ENCODE results near the gene CCDC102A. TPM values are rescaled to one million over a fixed set of nuclear protein-coding genes. Genes with fewer than 3 reads are reported as not detected.

CCDC102A gene
- total RNA-seq, result 1 to 10 TPM; 1.2 to 9.3 (median 3.4) TPM

DNA sequence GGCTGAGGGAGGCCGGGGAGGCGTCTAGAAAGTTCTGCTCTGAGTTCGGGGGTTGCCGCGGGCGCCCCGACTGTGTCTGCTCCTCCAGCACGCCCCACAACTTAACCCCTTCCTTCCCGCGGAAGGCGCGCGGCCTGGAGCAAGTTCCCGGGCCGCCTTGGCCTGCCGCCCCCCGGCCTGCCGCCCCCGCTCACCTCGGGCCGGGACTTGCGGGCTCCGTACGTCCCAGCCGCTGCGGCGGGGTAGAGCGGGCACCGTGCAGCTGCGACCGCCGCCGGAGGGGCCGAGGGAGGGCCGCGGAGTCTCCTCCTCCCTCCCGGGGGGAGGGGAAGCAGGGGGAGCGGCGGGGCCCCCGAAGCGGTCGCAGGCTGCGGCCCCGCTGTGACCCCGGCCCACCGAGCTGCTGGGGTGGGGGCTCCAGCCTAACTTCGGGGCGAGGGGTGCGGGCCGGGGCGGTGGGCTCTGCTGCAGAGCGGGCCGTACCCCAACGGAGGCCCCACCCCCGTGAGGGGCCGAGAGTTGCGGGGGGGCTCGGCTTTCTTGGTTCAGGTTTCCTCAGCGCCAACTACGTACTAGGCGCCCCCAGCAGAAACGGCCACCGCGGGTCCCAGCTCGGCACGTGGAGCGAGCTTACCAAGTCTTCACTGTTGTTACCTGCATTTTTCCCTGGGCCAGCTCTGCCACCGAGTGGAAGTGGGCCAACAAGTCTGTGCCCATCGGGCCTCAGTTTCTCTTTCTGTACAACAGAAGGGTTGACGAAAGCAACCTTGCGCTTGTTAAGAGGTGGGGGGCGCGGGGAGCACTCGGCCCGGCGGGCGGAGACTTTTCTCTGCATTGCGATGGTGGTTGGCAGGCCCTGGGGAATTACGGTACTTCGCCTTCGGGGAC lies at the start of gene CCDC102A:
CCDC102A (minus strand) TSS at position 266 of the 888 bp plus-strand sequence. CDS start 7,394 bp downstream, outside the sequence.
- Histone ChIP-seq H3K4me3 (peak within 1 kb of the TSS; percentile 73 to 94 (median 83)), H3K27ac (peak within 1 kb of the TSS; percentile 65 to 83 (median 76)), H3K36me3 (no peaks in the 10 kb centered on the region), H3K9me3 (no peaks in the 10 kb centered on the region), H3K27me3 (no peaks in the 10 kb centered on the region), H3K4me1 (peaks cover 0 to 6% of the 10 kb centered on the region in 2 donors)
- in situ Hi-C loops (cut with MboI; ENCODE audit: low sequenced_read_pairs in 4 of 4), result no loop called here
- TF ChIP-seq, protein P1, sequence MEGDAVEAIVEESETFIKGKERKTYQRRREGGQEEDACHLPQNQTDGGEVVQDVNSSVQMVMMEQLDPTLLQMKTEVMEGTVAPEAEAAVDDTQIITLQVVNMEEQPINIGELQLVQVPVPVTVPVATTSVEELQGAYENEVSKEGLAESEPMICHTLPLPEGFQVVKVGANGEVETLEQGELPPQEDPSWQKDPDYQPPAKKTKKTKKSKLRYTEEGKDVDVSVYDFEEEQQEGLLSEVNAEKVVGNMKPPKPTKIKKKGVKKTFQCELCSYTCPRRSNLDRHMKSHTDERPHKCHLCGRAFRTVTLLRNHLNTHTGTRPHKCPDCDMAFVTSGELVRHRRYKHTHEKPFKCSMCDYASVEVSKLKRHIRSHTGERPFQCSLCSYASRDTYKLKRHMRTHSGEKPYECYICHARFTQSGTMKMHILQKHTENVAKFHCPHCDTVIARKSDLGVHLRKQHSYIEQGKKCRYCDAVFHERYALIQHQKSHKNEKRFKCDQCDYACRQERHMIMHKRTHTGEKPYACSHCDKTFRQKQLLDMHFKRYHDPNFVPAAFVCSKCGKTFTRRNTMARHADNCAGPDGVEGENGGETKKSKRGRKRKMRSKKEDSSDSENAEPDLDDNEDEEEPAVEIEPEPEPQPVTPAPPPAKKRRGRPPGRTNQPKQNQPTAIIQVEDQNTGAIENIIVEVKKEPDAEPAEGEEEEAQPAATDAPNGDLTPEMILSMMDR (IDR thresholded peaks at IDR 0.05 in 4 of 5, conservative IDR thresholded peaks at IDR 0.05 in 1 of 5), result no peak
- no peak for TF ChIP-seq POLR2A (IDR thresholded peaks at IDR 0.05)
- DNase-seq, result peak in 1 of 2 donors; percentile 11
- peak; percentile 45 to 56 for ATAC-seq
- intact Hi-C loops (cut with DNase I; ENCODE audit: low total_unique reads), result loop anchor here (1.0 to 5.0 kb wide), 2 partner anchors 50 to 234 kb away; partner anchors contain the start of gene DOK4

DNA sequence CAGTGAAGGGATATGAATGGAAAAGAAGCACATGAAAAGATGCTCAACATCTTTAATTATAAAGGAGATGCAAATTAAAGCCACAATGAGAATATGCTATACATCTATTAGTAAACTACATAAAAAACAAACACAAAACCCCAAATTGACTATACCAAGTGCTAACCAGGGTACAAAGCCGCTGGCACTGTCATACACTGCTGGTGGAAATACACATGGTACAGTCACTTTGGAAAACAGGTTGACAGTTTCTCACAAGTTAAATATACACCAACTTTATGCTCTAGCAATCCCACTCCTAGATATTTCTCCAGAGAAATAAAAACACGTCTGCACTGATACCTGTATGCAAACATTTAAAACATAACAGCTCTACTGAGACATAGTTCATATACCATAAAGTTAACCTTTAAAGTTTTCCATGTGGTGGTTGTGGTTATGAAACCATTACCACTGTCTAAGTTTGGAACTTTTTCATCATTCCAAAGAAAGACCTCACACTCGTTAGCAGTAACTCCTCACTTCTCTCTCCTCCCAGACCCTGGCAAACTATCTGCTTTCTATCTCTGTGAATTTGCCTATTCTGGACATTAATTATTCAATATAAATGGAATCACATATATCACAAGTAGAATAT lies 48.8 kb upstream of the CCDC102A start:
- no peaks in the 10 kb centered on the region for H3K4me1 ChIP-seq
- no peaks in the 10 kb centered on the region for H3K36me3 ChIP-seq
- H3K27me3 ChIP-seq, result peaks cover 0 to 4% (median 0%) of the 10 kb centered on the region in 3 donors
- DNase-seq (no peak), ATAC-seq (no peak)
- TF ChIP-seq, protein P1 (IDR thresholded peaks at IDR 0.05 in 4 of 5, conservative IDR thresholded peaks at IDR 0.05 in 1 of 5), result no peak
- no peak for TF ChIP-seq POLR2A (IDR thresholded peaks at IDR 0.05)
- no peak overlapping the region for H3K27ac ChIP-seq
- no peaks in the 10 kb centered on the region for H3K9me3 ChIP-seq
- no peak overlapping the region for H3K4me3 ChIP-seq
- in situ Hi-C loops (cut with MboI; ENCODE audit: low sequenced_read_pairs in 4 of 4), result loop anchor here in 1 of 4 donors (25.0 kb wide), 1 partner anchor 277 kb away; no protein-coding TSS in a partner anchor
- intact Hi-C loops (cut with DNase I; ENCODE audit: low total_unique reads), result no loop called here

DNA sequence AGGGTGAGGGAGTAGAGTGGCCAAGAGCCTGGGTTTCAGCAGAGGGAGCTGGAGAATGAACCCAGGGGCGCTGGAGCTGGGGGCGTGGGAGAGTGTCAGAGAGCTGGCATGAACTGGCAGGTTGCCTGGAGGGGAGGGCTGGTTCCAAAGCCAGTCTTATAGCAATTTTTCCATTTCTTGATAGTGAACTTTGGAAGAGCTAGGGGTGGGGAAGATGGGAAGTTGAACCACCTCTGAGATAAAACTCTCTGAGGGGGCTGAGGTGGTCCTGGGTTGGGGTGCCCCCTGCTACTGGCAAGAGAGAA lies 42.9 kb upstream of the CCDC102A start:
- H3K4me1 ChIP-seq, result no peaks in the 10 kb centered on the region
- no peaks in the 10 kb centered on the region for H3K27me3 ChIP-seq
- H3K27ac ChIP-seq, result no peak overlapping the region
- no peak overlapping the region for H3K4me3 ChIP-seq
- intact Hi-C loops (cut with DNase I; ENCODE audit: low total_unique reads) (loop anchor here (5.0 kb wide), 1 partner anchor 143 kb away; no protein-coding TSS in a partner anchor), in situ Hi-C loops (cut with MboI; ENCODE audit: low sequenced_read_pairs in 4 of 4) (loop anchor here in 1 of 4 donors (25.0 kb wide), 1 partner anchor 283 kb away; no protein-coding TSS in a partner anchor)
- TF ChIP-seq POLR2A (IDR thresholded peaks at IDR 0.05), result no peak
- TF ChIP-seq, protein P1 (IDR thresholded peaks at IDR 0.05 in 4 of 5, conservative IDR thresholded peaks at IDR 0.05 in 1 of 5), result no peak
- ATAC-seq (no peak), DNase-seq (no peak)
- no peaks in the 10 kb centered on the region for H3K36me3 ChIP-seq
- no peaks in the 10 kb centered on the region for H3K9me3 ChIP-seq

DNA sequence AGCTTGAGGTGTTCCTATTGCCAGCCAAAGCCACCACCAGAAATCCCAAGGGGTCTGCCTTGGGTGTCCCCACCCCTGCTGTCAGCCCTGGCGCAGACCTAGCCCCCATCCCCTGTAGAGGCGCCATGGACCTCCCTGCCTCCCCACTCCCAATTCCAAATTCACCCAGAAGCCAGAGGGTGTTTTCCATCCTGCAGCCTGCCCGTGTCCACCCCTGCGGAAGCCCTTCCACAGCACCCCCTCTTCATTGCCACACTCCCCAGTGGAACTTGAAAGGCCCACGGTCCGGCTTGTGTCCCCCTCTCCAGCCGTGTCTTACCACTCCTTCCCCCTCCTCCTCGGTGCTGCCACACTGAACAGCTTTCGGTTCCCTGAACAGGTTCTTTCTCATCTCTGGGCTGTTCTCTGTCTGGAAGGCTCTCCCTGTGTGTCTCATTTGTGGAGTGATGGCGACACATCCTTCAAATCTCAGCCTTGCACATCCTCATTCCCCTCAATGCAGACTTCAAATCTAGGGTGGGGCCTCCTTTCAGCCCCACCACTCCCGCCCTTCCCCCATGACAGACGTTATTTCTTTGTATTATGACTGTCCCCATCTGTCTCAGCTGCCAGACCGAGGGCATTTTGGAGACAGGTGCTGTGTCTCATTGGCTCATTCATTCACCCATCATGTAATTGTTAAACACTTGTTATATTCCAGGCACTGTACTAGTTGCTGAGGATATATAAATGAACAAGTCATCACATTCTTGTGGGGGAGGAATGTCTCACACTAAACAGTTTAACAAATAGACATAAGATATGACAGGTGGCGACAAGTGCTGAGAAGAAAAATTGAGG lies 42.4 kb upstream of the CCDC102A start:
- H3K9me3 ChIP-seq, result no peaks in the 10 kb centered on the region
- H3K27me3 ChIP-seq, result no peaks in the 10 kb centered on the region
- no peak overlapping the region for H3K27ac ChIP-seq
- intact Hi-C loops (cut with DNase I; ENCODE audit: low total_unique reads) (loop anchor here (5.0 kb wide), 1 partner anchor 144 kb away; no protein-coding TSS in a partner anchor), in situ Hi-C loops (cut with MboI; ENCODE audit: low sequenced_read_pairs in 4 of 4) (loop anchor here in 1 of 4 donors (25.0 kb wide), 1 partner anchor 284 kb away; no protein-coding TSS in a partner anchor)
- no peaks in the 10 kb centered on the region for H3K4me1 ChIP-seq
- TF ChIP-seq POLR2A (IDR thresholded peaks at IDR 0.05), result no peak
- TF ChIP-seq, protein P1 (IDR thresholded peaks at IDR 0.05 in 4 of 5, conservative IDR thresholded peaks at IDR 0.05 in 1 of 5), result no peak
- DNase-seq (no peak), ATAC-seq (no peak)
- H3K4me3 ChIP-seq, result no peak overlapping the region
- H3K36me3 ChIP-seq, result no peaks in the 10 kb centered on the region

Measured in gastrocnemius medialis (tissue), 4 donors.